Small intestine (tissue), 7 donors: ENCODE results near the gene PLXNA3. TPM values are rescaled to one million over a fixed set of nuclear protein-coding genes. Genes with fewer than 3 reads are reported as not detected.
A peak's percentile ranks its signal among the peaks of the same experiment; 100 is the strongest.

Experiments used
- DNase-seq, 2 donors: peaks; one replicate each; pipeline versions ENCODE4 v3.0.0 to v3.0.0-alpha.2; 2013
- FAIRE-seq: peaks from 2 replicates; lab custom pipeline; 2012; peaks lifted over from hg19 to GRCh38; lab: Jason Lieb, UNC
- H3K27ac ChIP-seq, 3 donors: one replicate each; pipeline ENCODE4 v1.5.1; 2013; ENCODE audit warnings: low read length in 2 of 3, mild to moderate bottlenecking in 2 of 3, control low read depth in 1 of 3, inconsistent platforms in 1 of 3, low read depth in 1 of 3, moderate library complexity in 1 of 3
- H3K27me3 ChIP-seq, 3 donors: one replicate each; pipeline ENCODE4 v1.6.1; 2013; ENCODE audit warnings: low read length in 3 of 3, inconsistent platforms in 1 of 3; ENCODE audit not compliant: control insufficient read depth in 3 of 3, insufficient read depth in 3 of 3
- H3K36me3 ChIP-seq, 3 donors: one replicate each; pipeline ENCODE4 v1.6.1; 2013; ENCODE audit warnings: low read length in 3 of 3, inconsistent platforms in 1 of 3, low read depth in 1 of 3, mild to moderate bottlenecking in 1 of 3, moderate library complexity in 1 of 3; ENCODE audit not compliant: control insufficient read depth in 3 of 3, insufficient read depth in 2 of 3
- H3K4me1 ChIP-seq, 3 donors: one replicate each; pipeline ENCODE4 v1.6.1; 2013; ENCODE audit warnings: low read length in 2 of 3, inconsistent platforms in 1 of 3, low read depth in 1 of 3, mild to moderate bottlenecking in 1 of 3, moderate library complexity in 1 of 3; ENCODE audit not compliant: control insufficient read depth in 3 of 3, insufficient read depth in 2 of 3
- H3K4me3 ChIP-seq, 3 donors: one replicate each; pipeline ENCODE4 v1.5.1; 2013; ENCODE audit warnings: low read length in 3 of 3, control low read depth in 1 of 3, inconsistent platforms in 1 of 3, low read depth in 1 of 3, mild to moderate bottlenecking in 1 of 3, moderate library complexity in 1 of 3
- H3K9me3 ChIP-seq, 2 donors: one replicate each; pipeline ENCODE4 v1.6.1; 2013; ENCODE audit warnings: low read depth in 1 of 2, low read length in 1 of 2; ENCODE audit not compliant: control insufficient read depth in 2 of 2, insufficient read depth in 1 of 2
- WGBS, 3 donors: extraction: QIAGEN DNeasy Blood & Tissue Kit; methylation state at CpG; one replicate each; pipeline ENCODE4 v1.1.7; 2013; 5-methylcytosine and 5-hydroxymethylcytosine counted together
- polyA plus RNA-seq, 4 donors: library from polyadenylated mRNA; stranded (reverse) in 3 of 4; unstranded in 1 of 4; fragments of 200-250 nt in 3 of 4; fragments of 120-200 nt in 1 of 4; gene quantifications; one replicate each; pipeline versions ENCODE4 v1.2.1 to v1.2.3, GENCODE V29; 2013
- donor health status: healthy with polysubstance abuse.
- donor health status: control.
- donor health status: control.
- donor health status: Bipolar disorder and iron deficiency.
- donor health status: healthy.

The PLXNA3 gene
- polyA plus RNA-seq, 4 donors: 3.2 to 30.1 (median 9.6) TPM

- no peak for DNase-seq
- no peak for FAIRE-seq
- H3K9me3 ChIP-seq: no peaks in the 10 kb centered on the region
- H3K27me3 ChIP-seq: no peaks in the 10 kb centered on the region
- no peak overlapping the region for H3K27ac ChIP-seq
- WGBS, 3 donors: 67 to 80% (median 75%) methylated on average over 3 to 7 of the region's 7 CpGs
- H3K4me3 ChIP-seq: no peak overlapping the region
- H3K4me1 ChIP-seq: peaks cover 0 to 20% (median 0%) of the 10 kb centered on the region in 3 donors
- peaks cover 0 to 28% (median 0%) of the 10 kb centered on the region in 3 donors for H3K36me3 ChIP-seq
Measured at GRCh38 chrX:154482786-154483185, 24.7 kb downstream of the PLXNA3 start.

GRCh38 chrX:154483325-154483724 lies 25.2 kb downstream of the PLXNA3 start:
- DNase-seq (no peak), FAIRE-seq (no peak)
- peaks cover 0 to 33% (median 0%) of the 10 kb centered on the region in 3 donors for H3K36me3 ChIP-seq
- H3K9me3 ChIP-seq: no peaks in the 10 kb centered on the region
- 80 to 85% (median 82%) methylated on average over 7 of the region's 7 CpGs for WGBS, 3 donors
- no peaks in the 10 kb centered on the region for H3K27me3 ChIP-seq
- no peak overlapping the region for H3K27ac ChIP-seq
- no peak overlapping the region for H3K4me3 ChIP-seq
- H3K4me1 ChIP-seq: peaks cover 0 to 20% (median 0%) of the 10 kb centered on the region in 3 donors

- H3K27ac ChIP-seq: peak overlapping the region in 2 of 3 donors; percentile 53 to 59
- peak; percentile 43 to 54 for DNase-seq
Measured at GRCh38 chrX:154484255-154485149, 26.4 kb downstream of the PLXNA3 start.

GRCh38 chrX:154485150-154486051 lies 27.3 kb downstream of the PLXNA3 start:
- no peak for FAIRE-seq
- Histone ChIP-seq H3K4me3 (peak overlapping the region; percentile 22 to 63 (median 50)), H3K36me3 (peaks cover 0 to 39% (median 0%) of the 10 kb centered on the region in 3 donors), H3K27ac (peak overlapping the region; percentile 4 to 84 (median 74)), H3K9me3 (no peaks in the 10 kb centered on the region), H3K27me3 (no peaks in the 10 kb centered on the region), H3K4me1 (peaks cover 0 to 22% (median 0%) of the 10 kb centered on the region in 3 donors)
- no peak for DNase-seq
- 45 to 69% (median 69%) methylated on average over 24 to 35 of the region's 35 CpGs for WGBS, 3 donors

More at GRCh38 chrX:154484255-154485149, 26.4 kb downstream of the PLXNA3 start:
- Histone ChIP-seq H3K4me1 (peaks cover 0 to 24% (median 0%) of the 10 kb centered on the region in 3 donors), H3K27me3 (no peaks in the 10 kb centered on the region), H3K4me3 (no peak overlapping the region), H3K36me3 (peaks cover 0 to 39% (median 0%) of the 10 kb centered on the region in 3 donors), H3K9me3 (no peaks in the 10 kb centered on the region)
- no peak for FAIRE-seq
- 71 to 82% (median 78%) methylated on average over 11 to 16 of the region's 16 CpGs for WGBS, 3 donors

GRCh38 chrX:154486052-154486395 lies 27.9 kb downstream of the PLXNA3 start:
- no peaks in the 10 kb centered on the region for H3K27me3 ChIP-seq
- H3K27ac ChIP-seq: peak overlapping the region; percentile 4 to 84 (median 74)
- peaks cover 0 to 22% (median 0%) of the 10 kb centered on the region in 3 donors for H3K4me1 ChIP-seq
- DNase-seq (peak; percentile 36 to 55), FAIRE-seq (no peak)
- H3K9me3 ChIP-seq: no peaks in the 10 kb centered on the region
- H3K36me3 ChIP-seq: peaks cover 0 to 39% (median 0%) of the 10 kb centered on the region in 3 donors
- WGBS, 3 donors: 1 to 47% methylated on average over 22 to 35 of the region's 35 CpGs; no CpG with 5 or more reads in 1 of the 3 donors
- peak overlapping the region; percentile 50 to 63 (median 53) for H3K4me3 ChIP-seq

- Histone ChIP-seq H3K4me1 (peaks cover 0 to 22% (median 0%) of the 10 kb centered on the region in 3 donors), H3K27me3 (no peaks in the 10 kb centered on the region), H3K27ac (peak within 1 kb of the TSS; percentile 74 to 84 (median 75)), H3K36me3 (peaks cover 0 to 39% (median 0%) of the 10 kb centered on the region in 3 donors), H3K9me3 (no peaks in the 10 kb centered on the region), H3K4me3 (peak within 1 kb of the TSS; percentile 50 to 63 (median 53))
- WGBS, 3 donors: 1 to 36% (median 11%) methylated on average over 7 to 95 of the region's 95 CpGs
- DNase-seq (peak; percentile 52 to 74), FAIRE-seq (no peak)
Measured at GRCh38 chrX:154486396-154487207, 28.5 kb downstream of the PLXNA3 start, which contains the start of gene UBL4A. TSS of gene UBL4A (minus strand) at chrX:154486615. CDS start at chrX:154486584, 31 bp downstream.

- Histone ChIP-seq H3K4me1 (peaks cover 0 to 22% (median 0%) of the 10 kb centered on the region in 3 donors), H3K4me3 (no peak overlapping the region), H3K27ac (no peak overlapping the region), H3K9me3 (no peaks in the 10 kb centered on the region), H3K27me3 (no peaks in the 10 kb centered on the region), H3K36me3 (peaks cover 0 to 39% (median 0%) of the 10 kb centered on the region in 3 donors)
- 87 to 95% (median 92%) methylated on average over 18 to 28 of the region's 28 CpGs for whole genome bisulfite sequencing, 3 donors
- FAIRE-seq: no peak
- DNase-seq: no peak
Measured at GRCh38 chrX:154487518-154488290, 29.6 kb downstream of the PLXNA3 start.
